Measurements from ENCODE around the gene FN1.

GRCh38 chr2:215420471-215420935, 15.4 kb downstream of the FN1 start:
- TF ChIP-seq POLR2A (IDR thresholded peaks at IDR 0.05), result no peak
- TF ChIP-seq CTCF (IDR thresholded peaks at IDR 0.05), result no peak
